SK-MEL-5 (cell line): Measurements from ENCODE around the gene ZNF821. TPM values are rescaled to one million over a fixed set of nuclear protein-coding genes. Genes with fewer than 3 reads are reported as not detected.
"Not testable (repeated sequence)": the region's sequence is repeated elsewhere in the genome, so short reads cannot be mapped to it uniquely, and the experiment has no call there.

Experiments
- DNase-seq: peaks from one replicate; pipeline ENCODE4 v3.0.0-alpha.2; 2016; ENCODE audit warnings: low read depth, low spot score
- in situ Hi-C: cut with HindIII; loops from 2 replicates; pipeline ENCODE4 v1.10.0; 2016; ENCODE audit warnings: low sequenced_read_pairs, high pct_unique_total_duplicates, low pct_unique_long_range_greater_than_20kb
- total RNA-seq: library from RNA; depleted of rRNA; stranded (reverse); fragments of >200 nt; shearing (Covaris generic); gene quantifications from 2 replicates; pipeline ENCODE4 v1.2.3, GENCODE V29; 2014; rRNA removed

Gene ZNF821
- total RNA-seq, 1 experiment from 2014 or later, result 4.7 TPM

GRCh38 chr16:71845639-71846430 lies 38.1 kb downstream of the ZNF821 start, which contains the start of gene ATXN1L:
Gene ATXN1L, plus strand, starts transcription at chr16:71845976. Its CDS starts 3,765 bp downstream, at chr16:71849741.
- DNase-seq, result peak; percentile 86
- in situ Hi-C loops, result no loop called here

- in situ Hi-C loops, result no loop called here
- no peak for DNase-seq
Observed at GRCh38 chr16:71843572-71843971, 40.4 kb downstream of the ZNF821 start.

GRCh38 chr16:71840052-71840451 lies 43.9 kb downstream of the ZNF821 start:
- no peak for DNase-seq
- in situ Hi-C loops, result no loop called here

GRCh38 chr16:71837150-71837549 lies 46.8 kb downstream of the ZNF821 start:
- no peak for DNase-seq
- in situ Hi-C loops, result no loop called here

GRCh38 chr16:71834291-71834690 lies 49.7 kb downstream of the ZNF821 start:
- no peak for DNase-seq
- in situ Hi-C loops, result no loop called here

GRCh38 chr16:71832112-71832511 lies 51.9 kb downstream of the ZNF821 start:
- DNase-seq, in situ Hi-C loops: not testable (repeated sequence)

GRCh38 chr16:71831698-71832097 lies 52.3 kb downstream of the ZNF821 start:
- in situ Hi-C loops, result not testable (repeated sequence)

GRCh38 chr16:71830359-71830758 lies 53.6 kb downstream of the ZNF821 start:
- no peak for DNase-seq
- in situ Hi-C loops, result no loop called here

More at GRCh38 chr16:71831698-71832097, 52.3 kb downstream of the ZNF821 start:
- not testable (repeated sequence) for DNase-seq

- in situ Hi-C loops, result no loop called here
- no peak for DNase-seq
Observed at GRCh38 chr16:71826533-71827017, 57.4 kb downstream of the ZNF821 start.

GRCh38 chr16:71817155-71817500 lies 66.9 kb downstream of the ZNF821 start:
- in situ Hi-C loops, DNase-seq: not testable (repeated sequence)

GRCh38 chr16:71811261-71811803 lies 72.7 kb downstream of the ZNF821 start:
- in situ Hi-C loops, result no loop called here
- DNase-seq, result no peak

- in situ Hi-C loops, DNase-seq: not testable (repeated sequence)
Observed at GRCh38 chr16:71810155-71810530, 73.8 kb downstream of the ZNF821 start.

Other genes with a start within 250 kb of the ZNF821 start
- gene PHLPP2, start 159.5 kb downstream of the ZNF821 start, total RNA-seq, result 3.0 and 3.4 TPM in 2 replicates
- gene AP1G1, start 75.3 kb downstream of the ZNF821 start, total RNA-seq, result 47.8 and 49.3 TPM in 2 replicates
- gene ATXN1L, start 38.2 kb downstream of the ZNF821 start, total RNA-seq, result 10.3 and 10.5 TPM in 2 replicates
- gene IST1, start 11.3 kb upstream of the ZNF821 start, total RNA-seq, result 163 TPM in 2 replicates
- gene PKD1L3, start 116.2 kb upstream of the ZNF821 start, total RNA-seq, result not detected in 2 replicates
- gene DHODH, start 124.6 kb upstream of the ZNF821 start, total RNA-seq, result 10.1 and 10.5 TPM in 2 replicates
- not detected in 2 replicates for gene HP, start 170.3 kb upstream of the ZNF821 start, total RNA-seq
- not detected in 2 replicates for gene HPR, start 179.0 kb upstream of the ZNF821 start, total RNA-seq
- 11.0 and 11.2 TPM in 2 replicates for gene TXNL4B, start 209.4 kb upstream of the ZNF821 start, total RNA-seq
- gene DHX38, start 209.7 kb upstream of the ZNF821 start, total RNA-seq, result 27.9 and 33.2 TPM in 2 replicates